ENCODE data around the gene IQCH. TPM values are rescaled to one million over a fixed set of nuclear protein-coding genes. Genes with fewer than 3 reads are reported as not detected.
"Not testable (repeated sequence)": the region's sequence is repeated elsewhere in the genome, so short reads cannot be mapped to it uniquely, and the experiment has no call there.

IQCH gene
- total RNA-seq, 1 donor from 2014 or later = 4.5 TPM

GRCh38 chr15:67419705-67420104 lies 165.1 kb downstream of the IQCH start:
- Mint-ChIP-seq H3K27me3 (ENCODE audit: unreplicated experiment) (no peaks in the 10 kb centered on the region), H3K27ac (ENCODE audit: unreplicated experiment) (no peak overlapping the region), H3K9me3 (ENCODE audit: unreplicated experiment) (no peaks in the 10 kb centered on the region), H3K4me3 (ENCODE audit: unreplicated experiment) (no peak overlapping the region), H3K36me3 (ENCODE audit: unreplicated experiment) (no peaks in the 10 kb centered on the region), H3K4me1 (ENCODE audit: low read depth, unreplicated experiment) (no peaks in the 10 kb centered on the region)
- no peak for TF ChIP-seq CTCF (IDR thresholded peaks at IDR 0.05; ENCODE audit: partially characterized antibody, unreplicated experiment)
- DNase-seq = no peak

GRCh38 chr15:67420137-67420536 lies 165.6 kb downstream of the IQCH start:
- no peak overlapping the region for H3K27ac Mint-ChIP-seq (ENCODE audit: unreplicated experiment)
- H3K9me3 Mint-ChIP-seq (ENCODE audit: unreplicated experiment) = no peaks in the 10 kb centered on the region
- H3K4me1 Mint-ChIP-seq (ENCODE audit: low read depth, unreplicated experiment) = no peaks in the 10 kb centered on the region
- DNase-seq = no peak
- H3K4me3 Mint-ChIP-seq (ENCODE audit: unreplicated experiment) = no peak overlapping the region
- no peaks in the 10 kb centered on the region for H3K36me3 Mint-ChIP-seq (ENCODE audit: unreplicated experiment)
- no peak for TF ChIP-seq CTCF (IDR thresholded peaks at IDR 0.05; ENCODE audit: partially characterized antibody, unreplicated experiment)
- H3K27me3 Mint-ChIP-seq (ENCODE audit: unreplicated experiment) = no peaks in the 10 kb centered on the region

GRCh38 chr15:67421105-67421504 lies 166.5 kb downstream of the IQCH start:
- Mint-ChIP-seq H3K4me1 (ENCODE audit: low read depth, unreplicated experiment) (no peaks in the 10 kb centered on the region), H3K9me3 (ENCODE audit: unreplicated experiment) (no peaks in the 10 kb centered on the region), H3K27ac (ENCODE audit: unreplicated experiment) (no peak overlapping the region), H3K4me3 (ENCODE audit: unreplicated experiment) (no peak overlapping the region), H3K27me3 (ENCODE audit: unreplicated experiment) (no peaks in the 10 kb centered on the region), H3K36me3 (ENCODE audit: unreplicated experiment) (no peaks in the 10 kb centered on the region)
- no peak for DNase-seq
- TF ChIP-seq CTCF (IDR thresholded peaks at IDR 0.05; ENCODE audit: partially characterized antibody, unreplicated experiment) = no peak

- no peak overlapping the region for H3K27ac Mint-ChIP-seq (ENCODE audit: unreplicated experiment)
- no peaks in the 10 kb centered on the region for H3K27me3 Mint-ChIP-seq (ENCODE audit: unreplicated experiment)
- H3K4me3 Mint-ChIP-seq (ENCODE audit: unreplicated experiment) = no peak overlapping the region
- TF ChIP-seq CTCF (IDR thresholded peaks at IDR 0.05; ENCODE audit: partially characterized antibody, unreplicated experiment) = no peak
- H3K9me3 Mint-ChIP-seq (ENCODE audit: unreplicated experiment) = no peaks in the 10 kb centered on the region
- no peaks in the 10 kb centered on the region for H3K36me3 Mint-ChIP-seq (ENCODE audit: unreplicated experiment)
- DNase-seq = no peak
- H3K4me1 Mint-ChIP-seq (ENCODE audit: low read depth, unreplicated experiment) = no peaks in the 10 kb centered on the region
Measured at GRCh38 chr15:67422296-67422695, 167.7 kb downstream of the IQCH start.

GRCh38 chr15:67433495-67434099 lies 179.0 kb downstream of the IQCH start:
- Mint-ChIP-seq H3K4me3 (ENCODE audit: unreplicated experiment) (no peak overlapping the region), H3K27ac (ENCODE audit: unreplicated experiment) (no peak overlapping the region), H3K27me3 (ENCODE audit: unreplicated experiment) (peaks cover 5% of the 10 kb centered on the region), H3K36me3 (ENCODE audit: unreplicated experiment) (no peaks in the 10 kb centered on the region), H3K9me3 (ENCODE audit: unreplicated experiment) (no peaks in the 10 kb centered on the region), H3K4me1 (ENCODE audit: low read depth, unreplicated experiment) (no peaks in the 10 kb centered on the region)
- peak; percentile 66 for DNase-seq
- TF ChIP-seq CTCF (IDR thresholded peaks at IDR 0.05; ENCODE audit: partially characterized antibody, unreplicated experiment) = peak; percentile 85

GRCh38 chr15:67436351-67437250 lies 182.0 kb downstream of the IQCH start:
- H3K27me3 Mint-ChIP-seq (ENCODE audit: unreplicated experiment); H3K27ac Mint-ChIP-seq (ENCODE audit: unreplicated experiment); H3K4me1 Mint-ChIP-seq (ENCODE audit: low read depth, unreplicated experiment); H3K9me3 Mint-ChIP-seq (ENCODE audit: unreplicated experiment); H3K4me3 Mint-ChIP-seq (ENCODE audit: unreplicated experiment); DNase-seq: not testable (repeated sequence)
- peaks cover 16% of the 10 kb centered on the region for H3K36me3 Mint-ChIP-seq (ENCODE audit: unreplicated experiment)
